Measurements from ENCODE around the gene IFI27L1.

- no peak for TF ChIP-seq EZH2 (conservative IDR thresholded peaks at IDR 0.05; ENCODE audit: low read depth, low read length)
- no peak for TF ChIP-seq TFAP4 (IDR thresholded peaks at IDR 0.05; ENCODE audit: borderline replicate concordance, low read depth)
- TF ChIP-seq MAX (IDR thresholded peaks at IDR 0.05), result no peak
- TF ChIP-seq ZNF574 (CRISPR knock-in tag; IDR thresholded peaks at IDR 0.05), result no peak
- no peak for TF ChIP-seq CTCF (CRISPR knock-in tag; IDR thresholded peaks at IDR 0.05)
- no peak for TF ChIP-seq SAFB2 (CRISPR knock-in tag; IDR thresholded peaks at IDR 0.05; ENCODE audit: borderline replicate concordance, low read depth)
- no peak for TF ChIP-seq ZNF639 (CRISPR knock-in tag; conservative IDR thresholded peaks at IDR 0.05)
- no peak for TF ChIP-seq ZUFSP (CRISPR knock-in tag; IDR thresholded peaks at IDR 0.05; ENCODE audit: borderline replicate concordance)
- no peak for TF ChIP-seq FOSL2 (CRISPR knock-in tag; IDR thresholded peaks at IDR 0.05)
- no peak for TF ChIP-seq YY1 (IDR thresholded peaks at IDR 0.05; ENCODE audit: insufficient read depth, insufficient replicate concordance, low read depth, low read length)
- no peak for TF ChIP-seq POLR2A (IDR thresholded peaks at IDR 0.05; ENCODE audit: insufficient read depth in 1 of 2, low read depth in 2 of 2, low read length in 2 of 2)
Measured at GRCh38 chr14:94113073-94113472, 32.0 kb downstream of the IFI27L1 start.
